HepG2 (cell line): ENCODE data around the gene MSANTD2. TPM values are rescaled to one million over a fixed set of nuclear protein-coding genes. Genes with fewer than 3 reads are reported as not detected.
A peak's percentile ranks its signal among the peaks of the same experiment; 100 is the strongest.

Experiments
- AGO2 ChIP-seq: fragments of 200-400 bp; formaldehyde crosslinking; optimal IDR thresholded peaks from 2 replicates; pipeline ENCODE3; 2017; ENCODE audit warnings: mild to moderate bottlenecking, low read depth, low read length, moderate library complexity
- GATAD2A ChIP-seq: IDR thresholded peaks from 2 replicates; pipeline ENCODE4 v1.6.1; 2016
- HDAC1 ChIP-seq: sonication (generic); formaldehyde crosslinking; IDR thresholded peaks from 2 replicates; pipeline ENCODE4 v1.5.1; 2020; ENCODE audit warnings: mild to moderate bottlenecking, missing genetic modification reagents
- LCORL ChIP-seq, 2 experiments: fragments of 450-650 bp in 1 of 2; sonication (generic) in 1 of 2; formaldehyde crosslinking in 1 of 2; IDR thresholded peaks; 2 replicates each; pipeline versions ENCODE4 v1.5.0 to v1.6.1; 2017 to 2020; ENCODE audit warnings: antibody characterized with exemption in 1 of 2, missing genetic modification reagents in 1 of 2
- PHF21A ChIP-seq: sonication (generic); formaldehyde crosslinking; IDR thresholded peaks from 2 replicates; pipeline ENCODE4 v1.5.0; 2020; ENCODE audit warnings: mild to moderate bottlenecking, missing genetic modification reagents
- POLR2G ChIP-seq: fragments of 200-400 bp; formaldehyde crosslinking; IDR thresholded peaks from 2 replicates; pipeline ENCODE4 v1.6.1; 2018; ENCODE audit warnings: mild to moderate bottlenecking, low read depth, low read length, moderate library complexity
- REL ChIP-seq: sonication (generic); formaldehyde crosslinking; conservative IDR thresholded peaks from 2 replicates; pipeline ENCODE4 v1.8.0; 2022; ENCODE audit warnings: mild to moderate bottlenecking, missing genetic modification reagents, moderate library complexity
- SMC3 ChIP-seq: IDR thresholded peaks from 2 replicates; pipeline ENCODE4 v1.6.1; 2011; ENCODE audit warnings: low read length, improper control_type of control experiment
- YY1 ChIP-seq: IDR thresholded peaks from 2 replicates; pipeline ENCODE4 v1.6.1; 2011; ENCODE audit warnings: low read length, low read depth, moderate library complexity, mild to moderate bottlenecking; ENCODE audit not compliant: insufficient read depth, insufficient replicate concordance
- ZNF331 ChIP-seq: sonication (generic); formaldehyde crosslinking; IDR thresholded peaks from 2 replicates; pipeline ENCODE4 v1.4.0; 2020; ENCODE audit warnings: missing genetic modification reagents
- ZNF501 ChIP-seq: sonication (generic); formaldehyde crosslinking; IDR thresholded peaks from 2 replicates; pipeline ENCODE4 v1.5.1; 2020; ENCODE audit warnings: mild to moderate bottlenecking, moderate library complexity, missing genetic modification reagents
- polyA plus RNA-seq, 8 experiments: library from polyadenylated mRNA; depleted of rRNA in 3 of 8; stranded (reverse) in 7 of 8; unstranded in 1 of 8; fragments of >200 nt; fragmentation: Illumina TruSeq in 4 of 8; extraction: Trizol in 4 of 8; gene quantifications; 2 replicates each; pipeline versions ENCODE4 v1.2.1 to v1.2.3, GENCODE V29; 2011 to 2016; ENCODE audit warnings: low read depth in 4 of 8, missing spikeins in 1 of 8, mixed read lengths in 1 of 8; ENCODE audit not compliant: insufficient read depth in 1 of 8
- total RNA-seq, 5 experiments: library from RNA; depleted of rRNA; stranded (reverse); fragments of >200 nt; fragmentation: Illumina TruSeq; extraction: Trizol; gene quantifications; 2 replicates each; pipeline ENCODE4 v1.2.3, GENCODE V29; 2016; ENCODE audit warnings: low read depth in 1 of 5
- TF ChIP-seq, protein P1 (sequence below): sonication (generic); formaldehyde crosslinking; conservative IDR thresholded peaks from 2 replicates; pipeline ENCODE4 v1.4.0; 2020; ENCODE audit warnings: missing genetic modification reagents
- TF ChIP-seq, protein P2 (sequence below): sonication (generic); formaldehyde crosslinking; IDR thresholded peaks from 2 replicates; pipeline ENCODE4 v1.4.0; 2020; ENCODE audit warnings: missing genetic modification reagents
- TF ChIP-seq, protein P3 (sequence below): sonication (generic); formaldehyde crosslinking; IDR thresholded peaks from 2 replicates; pipeline ENCODE4 v1.4.0; 2020; ENCODE audit warnings: missing genetic modification reagents
- TF ChIP-seq, protein P4 (sequence below): sonication (generic); formaldehyde crosslinking; IDR thresholded peaks from 2 replicates; pipeline ENCODE4 v1.5.0; 2020; ENCODE audit warnings: missing genetic modification reagents
- TF ChIP-seq, protein P5 (sequence below): sonication (generic); formaldehyde crosslinking; IDR thresholded peaks from 2 replicates; pipeline ENCODE4 v1.5.1; 2020; ENCODE audit warnings: mild to moderate bottlenecking, missing genetic modification reagents, moderate library complexity

MSANTD2 gene
- total and polyA plus RNA-seq, 2 of the 13 experiments (the other 11 are each of a cell fraction or from before 2014, with no cell fraction given), result 8.7 to 10.1 TPM

DNA sequence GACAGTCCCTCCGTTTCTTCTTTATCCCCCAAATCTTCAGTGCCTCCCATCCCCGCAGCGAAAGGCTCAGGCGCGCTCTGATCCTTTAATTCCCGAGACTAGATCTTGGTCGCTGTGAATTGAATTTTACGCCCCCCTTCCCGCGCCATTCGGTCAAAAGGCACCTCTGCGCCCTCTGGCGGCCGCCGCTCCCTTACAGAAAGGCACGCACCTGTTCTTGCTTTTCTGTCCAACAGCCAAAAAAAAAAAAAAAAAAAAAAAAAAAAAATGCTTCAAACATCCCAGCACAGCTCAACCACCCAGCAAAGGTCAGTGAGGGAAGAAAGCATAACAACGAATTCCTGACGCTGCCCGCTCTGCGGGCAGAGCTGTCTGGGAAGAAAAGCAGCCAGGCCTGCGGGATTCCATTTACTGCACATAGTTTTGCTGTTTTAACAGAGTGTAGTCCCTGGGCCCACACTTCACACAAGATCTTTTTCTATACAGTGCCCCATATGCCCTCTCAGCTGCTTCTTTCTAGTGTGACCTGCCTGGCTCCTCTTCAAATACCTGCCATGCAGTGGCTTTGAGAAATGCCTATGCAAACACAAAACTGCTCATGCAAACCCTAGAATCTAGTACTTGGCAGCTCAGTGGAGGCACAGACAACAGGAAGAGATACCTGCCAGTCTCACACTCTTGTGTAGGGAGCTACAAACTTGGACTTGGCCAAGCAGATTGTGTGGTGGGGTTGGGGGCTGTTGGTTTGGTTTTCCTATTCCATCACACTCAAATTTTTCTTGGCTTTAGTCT, 36.9 kb downstream of the MSANTD2 start (continued):
- TF ChIP-seq, protein P1, sequence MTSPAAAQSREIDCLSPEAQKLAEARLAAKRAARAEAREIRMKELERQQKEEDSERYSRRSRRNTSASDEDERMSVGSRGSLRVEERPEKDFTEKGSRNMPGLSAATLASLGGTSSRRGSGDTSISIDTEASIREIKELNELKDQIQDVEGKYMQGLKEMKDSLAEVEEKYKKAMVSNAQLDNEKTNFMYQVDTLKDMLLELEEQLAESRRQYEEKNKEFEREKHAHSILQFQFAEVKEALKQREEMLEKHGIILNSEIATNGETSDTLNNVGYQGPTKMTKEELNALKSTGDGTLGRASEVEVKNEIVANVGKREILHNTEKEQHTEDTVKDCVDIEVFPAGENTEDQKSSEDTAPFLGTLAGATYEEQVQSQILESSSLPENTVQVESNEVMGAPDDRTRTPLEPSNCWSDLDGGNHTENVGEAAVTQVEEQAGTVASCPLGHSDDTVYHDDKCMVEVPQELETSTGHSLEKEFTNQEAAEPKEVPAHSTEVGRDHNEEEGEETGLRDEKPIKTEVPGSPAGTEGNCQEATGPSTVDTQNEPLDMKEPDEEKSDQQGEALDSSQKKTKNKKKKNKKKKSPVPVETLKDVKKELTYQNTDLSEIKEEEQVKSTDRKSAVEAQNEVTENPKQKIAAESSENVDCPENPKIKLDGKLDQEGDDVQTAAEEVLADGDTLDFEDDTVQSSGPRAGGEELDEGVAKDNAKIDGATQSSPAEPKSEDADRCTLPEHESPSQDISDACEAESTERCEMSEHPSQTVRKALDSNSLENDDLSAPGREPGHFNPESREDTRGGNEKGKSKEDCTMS, result no peak
- TF ChIP-seq, protein P2, sequence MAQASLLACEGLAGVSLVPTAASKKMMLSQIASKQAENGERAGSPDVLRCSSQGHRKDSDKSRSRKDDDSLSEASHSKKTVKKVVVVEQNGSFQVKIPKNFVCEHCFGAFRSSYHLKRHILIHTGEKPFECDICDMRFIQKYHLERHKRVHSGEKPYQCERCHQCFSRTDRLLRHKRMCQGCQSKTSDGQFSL (CRISPR knock-in tag), result no peak
- TF ChIP-seq POLR2G (peak; percentile 17; the same call in 1 of the 2 replicates), AGO2 (no peak), GATAD2A (CRISPR knock-in tag) (peak; percentile 32; the same call in 1 of the 2 replicates), PHF21A (CRISPR knock-in tag) (peak; percentile 80), ZNF501 (CRISPR knock-in tag) (peak; percentile 47; the same call in 1 of the 2 replicates), SMC3 (peak; percentile 52), HDAC1 (CRISPR knock-in tag) (0 out of 2 replicates have a peak, but pooled peaks have one; percentile 37), LCORL (IDR thresholded peaks at IDR 0.05) (no peak), LCORL (CRISPR knock-in tag; IDR thresholded peaks at IDR 0.05) (0 out of 2 replicates have a peak, but pooled peaks have one; percentile 46), YY1 (peak; percentile 24), REL (0 out of 2 replicates have a peak, but pooled peaks have one; percentile 14), ZNF331 (CRISPR knock-in tag) (0 out of 2 replicates have a peak, but pooled peaks have one; percentile 6)
- TF ChIP-seq, protein P3, sequence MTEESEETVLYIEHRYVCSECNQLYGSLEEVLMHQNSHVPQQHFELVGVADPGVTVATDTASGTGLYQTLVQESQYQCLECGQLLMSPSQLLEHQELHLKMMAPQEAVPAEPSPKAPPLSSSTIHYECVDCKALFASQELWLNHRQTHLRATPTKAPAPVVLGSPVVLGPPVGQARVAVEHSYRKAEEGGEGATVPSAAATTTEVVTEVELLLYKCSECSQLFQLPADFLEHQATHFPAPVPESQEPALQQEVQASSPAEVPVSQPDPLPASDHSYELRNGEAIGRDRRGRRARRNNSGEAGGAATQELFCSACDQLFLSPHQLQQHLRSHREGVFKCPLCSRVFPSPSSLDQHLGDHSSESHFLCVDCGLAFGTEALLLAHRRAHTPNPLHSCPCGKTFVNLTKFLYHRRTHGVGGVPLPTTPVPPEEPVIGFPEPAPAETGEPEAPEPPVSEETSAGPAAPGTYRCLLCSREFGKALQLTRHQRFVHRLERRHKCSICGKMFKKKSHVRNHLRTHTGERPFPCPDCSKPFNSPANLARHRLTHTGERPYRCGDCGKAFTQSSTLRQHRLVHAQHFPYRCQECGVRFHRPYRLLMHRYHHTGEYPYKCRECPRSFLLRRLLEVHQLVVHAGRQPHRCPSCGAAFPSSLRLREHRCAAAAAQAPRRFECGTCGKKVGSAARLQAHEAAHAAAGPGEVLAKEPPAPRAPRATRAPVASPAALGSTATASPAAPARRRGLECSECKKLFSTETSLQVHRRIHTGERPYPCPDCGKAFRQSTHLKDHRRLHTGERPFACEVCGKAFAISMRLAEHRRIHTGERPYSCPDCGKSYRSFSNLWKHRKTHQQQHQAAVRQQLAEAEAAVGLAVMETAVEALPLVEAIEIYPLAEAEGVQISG (CRISPR knock-in tag), result peak; percentile 28; the same call in 1 of the 2 replicates
- TF ChIP-seq, protein P4, sequence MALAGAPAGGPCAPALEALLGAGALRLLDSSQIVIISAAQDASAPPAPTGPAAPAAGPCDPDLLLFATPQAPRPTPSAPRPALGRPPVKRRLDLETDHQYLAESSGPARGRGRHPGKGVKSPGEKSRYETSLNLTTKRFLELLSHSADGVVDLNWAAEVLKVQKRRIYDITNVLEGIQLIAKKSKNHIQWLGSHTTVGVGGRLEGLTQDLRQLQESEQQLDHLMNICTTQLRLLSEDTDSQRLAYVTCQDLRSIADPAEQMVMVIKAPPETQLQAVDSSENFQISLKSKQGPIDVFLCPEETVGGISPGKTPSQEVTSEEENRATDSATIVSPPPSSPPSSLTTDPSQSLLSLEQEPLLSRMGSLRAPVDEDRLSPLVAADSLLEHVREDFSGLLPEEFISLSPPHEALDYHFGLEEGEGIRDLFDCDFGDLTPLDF (CRISPR knock-in tag), result peak; percentile 38; the same call in 1 of the 2 replicates
- TF ChIP-seq, protein P5, sequence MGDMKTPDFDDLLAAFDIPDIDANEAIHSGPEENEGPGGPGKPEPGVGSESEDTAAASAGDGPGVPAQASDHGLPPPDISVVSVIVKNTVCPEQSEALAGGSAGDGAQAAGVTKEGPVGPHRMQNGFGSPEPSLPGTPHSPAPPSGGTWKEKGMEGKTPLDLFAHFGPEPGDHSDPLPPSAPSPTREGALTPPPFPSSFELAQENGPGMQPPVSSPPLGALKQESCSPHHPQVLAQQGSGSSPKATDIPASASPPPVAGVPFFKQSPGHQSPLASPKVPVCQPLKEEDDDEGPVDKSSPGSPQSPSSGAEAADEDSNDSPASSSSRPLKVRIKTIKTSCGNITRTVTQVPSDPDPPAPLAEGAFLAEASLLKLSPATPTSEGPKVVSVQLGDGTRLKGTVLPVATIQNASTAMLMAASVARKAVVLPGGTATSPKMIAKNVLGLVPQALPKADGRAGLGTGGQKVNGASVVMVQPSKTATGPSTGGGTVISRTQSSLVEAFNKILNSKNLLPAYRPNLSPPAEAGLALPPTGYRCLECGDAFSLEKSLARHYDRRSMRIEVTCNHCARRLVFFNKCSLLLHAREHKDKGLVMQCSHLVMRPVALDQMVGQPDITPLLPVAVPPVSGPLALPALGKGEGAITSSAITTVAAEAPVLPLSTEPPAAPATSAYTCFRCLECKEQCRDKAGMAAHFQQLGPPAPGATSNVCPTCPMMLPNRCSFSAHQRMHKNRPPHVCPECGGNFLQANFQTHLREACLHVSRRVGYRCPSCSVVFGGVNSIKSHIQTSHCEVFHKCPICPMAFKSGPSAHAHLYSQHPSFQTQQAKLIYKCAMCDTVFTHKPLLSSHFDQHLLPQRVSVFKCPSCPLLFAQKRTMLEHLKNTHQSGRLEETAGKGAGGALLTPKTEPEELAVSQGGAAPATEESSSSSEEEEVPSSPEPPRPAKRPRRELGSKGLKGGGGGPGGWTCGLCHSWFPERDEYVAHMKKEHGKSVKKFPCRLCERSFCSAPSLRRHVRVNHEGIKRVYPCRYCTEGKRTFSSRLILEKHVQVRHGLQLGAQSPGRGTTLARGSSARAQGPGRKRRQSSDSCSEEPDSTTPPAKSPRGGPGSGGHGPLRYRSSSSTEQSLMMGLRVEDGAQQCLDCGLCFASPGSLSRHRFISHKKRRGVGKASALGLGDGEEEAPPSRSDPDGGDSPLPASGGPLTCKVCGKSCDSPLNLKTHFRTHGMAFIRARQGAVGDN (CRISPR knock-in tag), result peak; percentile 15; the same call in 1 of the 2 replicates
